Karpas-422 (cell line): ENCODE results near the gene PCYT2. TPM values are rescaled to one million over a fixed set of nuclear protein-coding genes. Genes with fewer than 3 reads are reported as not detected.
A peak's percentile ranks its signal among the peaks of the same experiment; 100 is the strongest.

Experiments
- DNase-seq: peaks from one replicate; pipeline ENCODE4 v3.0.0-alpha.2; 2015
- H2AFZ ChIP-seq: fragments of 200-600 bp; sonication (generic); 2 replicates; pipeline ENCODE4 v1.6.1; 2014; ENCODE audit warnings: antibody characterized with exemption, low read length, mixed read lengths
- H3K27ac ChIP-seq: fragments of 200-600 bp; sonication (generic); 2 replicates; pipeline ENCODE4 v1.5.1; 2014; ENCODE audit warnings: mild to moderate bottlenecking, low read length, moderate library complexity
- H3K27me3 ChIP-seq: fragments of 200-600 bp; sonication (generic); 2 replicates; pipeline ENCODE4 v1.6.1; 2014; ENCODE audit warnings: low read length, mixed read lengths
- H3K36me3 ChIP-seq: fragments of 200-600 bp; sonication (generic); 2 replicates; pipeline ENCODE4 v1.6.1; 2014; ENCODE audit warnings: low read length, mixed read lengths; ENCODE audit not compliant: insufficient read depth
- H3K4me1 ChIP-seq: fragments of 200-600 bp; sonication (generic); 2 replicates; pipeline ENCODE4 v1.6.1; 2014; ENCODE audit warnings: mild to moderate bottlenecking, low read length, mixed read lengths
- H3K4me2 ChIP-seq: fragments of 200-600 bp; sonication (generic); 2 replicates; pipeline ENCODE4 v1.6.1; 2014; ENCODE audit warnings: low read length, low read depth, mild to moderate bottlenecking; ENCODE audit not compliant: poor library complexity, severe bottlenecking
- H3K4me3 ChIP-seq: fragments of 200-600 bp; sonication (generic); 2 replicates; pipeline ENCODE4 v1.5.1; 2014; ENCODE audit warnings: mild to moderate bottlenecking, antibody characterized with exemption, low read length, mixed read lengths
- H3K79me2 ChIP-seq: fragments of 200-600 bp; sonication (generic); 2 replicates; pipeline ENCODE4 v1.6.1; 2014; ENCODE audit warnings: mild to moderate bottlenecking, low read length, mixed read lengths
- H3K9ac ChIP-seq: fragments of 200-600 bp; sonication (generic); 2 replicates; pipeline ENCODE4 v1.6.0; 2014; ENCODE audit warnings: low read length
- H3K9me2 ChIP-seq: fragments of 200-600 bp; sonication (generic), shearing (Covaris generic); replicated peaks from 2 replicates; pipeline ENCODE4 v1.6.0; 2014; ENCODE audit warnings: mild to moderate bottlenecking, low read length, moderate library complexity; ENCODE audit not compliant: insufficient read depth
- H3K9me3 ChIP-seq: fragments of 300-700, 200-600 bp; sonication (generic); 2 replicates; pipeline ENCODE4 v1.6.1; 2014; ENCODE audit warnings: low read length, mixed read lengths
- H4K20me1 ChIP-seq: fragments of 200-600 bp; sonication (generic); 2 replicates; pipeline ENCODE4 v1.6.1; 2014; ENCODE audit warnings: mild to moderate bottlenecking, antibody characterized with exemption, low read length, low read depth; ENCODE audit not compliant: insufficient read depth
- total RNA-seq: library from RNA; depleted of rRNA; stranded (reverse); fragments of >200 nt; shearing (Covaris generic); gene quantifications from 2 replicates; pipeline ENCODE4 v1.2.3, GENCODE V29; 2014; ENCODE audit warnings: low replicate concordance

The PCYT2 gene
- total RNA-seq, 1 experiment from 2014 or later: 20.9 TPM

DNA sequence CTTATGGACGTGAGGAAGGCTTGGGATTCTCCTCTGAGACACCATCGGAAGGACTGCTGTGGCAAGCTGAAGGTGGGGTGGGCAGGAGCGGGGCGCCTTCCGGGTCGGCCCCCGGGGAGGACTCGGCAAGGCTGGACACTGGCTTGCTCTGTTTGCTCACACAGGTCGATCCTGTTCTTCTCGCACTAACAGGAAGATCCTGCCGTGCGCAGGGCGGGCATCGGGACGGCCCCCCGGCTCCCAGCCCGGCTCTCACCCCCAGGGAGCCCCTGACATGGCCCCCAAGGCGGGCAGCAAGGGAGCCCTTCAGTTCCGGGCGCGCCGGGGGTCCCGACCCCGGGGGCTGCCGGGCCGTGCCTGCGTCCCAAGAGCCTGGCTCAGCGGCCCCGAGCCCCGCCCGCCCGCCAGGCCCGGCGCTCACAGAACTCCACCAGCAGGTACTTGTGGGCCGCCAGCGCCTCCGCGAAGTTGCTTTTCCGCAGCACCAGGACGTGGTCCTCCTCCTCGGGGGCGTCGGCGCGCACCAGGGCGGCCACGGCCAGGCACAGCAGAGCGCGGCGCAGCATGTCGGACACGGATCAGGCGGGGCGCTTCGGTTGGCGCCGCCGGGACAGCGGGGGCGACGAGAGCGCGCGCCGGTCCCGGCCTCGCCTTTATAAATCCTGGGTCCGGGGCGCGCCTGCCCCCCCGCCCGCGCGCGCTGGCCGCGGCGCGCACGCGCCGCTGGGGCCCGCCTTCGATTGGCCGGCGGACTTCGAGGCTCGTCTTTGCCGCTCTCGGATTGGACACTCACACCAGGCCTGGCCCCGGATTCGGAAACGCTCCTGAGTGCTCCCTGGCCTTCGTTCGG lies 51.1 kb downstream of the PCYT2 start, which contains the start of gene P4HB:
Gene P4HB (minus strand): TSS at position 630 of the 850 bp plus-strand sequence. CDS start 64 bp downstream, at position 566.
- Histone ChIP-seq H3K4me3 (peak within 1 kb of the TSS; percentile 97), H3K9ac (peak within 1 kb of the TSS; percentile 98), H3K9me3 (no peaks in the 10 kb centered on the region), H3K27ac (peak within 1 kb of the TSS; percentile 69), H3K4me2 (peak within 1 kb of the TSS; percentile 91), H4K20me1 (peaks cover 19% of the 10 kb centered on the region), H3K36me3 (peaks cover 30% of the 10 kb centered on the region; the same call in 1 of the 2 replicates), H3K79me2 (peaks cover 60% of the 10 kb centered on the region), H3K9me2 (no peaks in the 10 kb centered on the region), H3K4me1 (peaks cover 30% of the 10 kb centered on the region), H2AFZ (no peak within 1 kb of the TSS), H3K27me3 (no peaks in the 10 kb centered on the region)
- no peak for DNase-seq

DNA sequence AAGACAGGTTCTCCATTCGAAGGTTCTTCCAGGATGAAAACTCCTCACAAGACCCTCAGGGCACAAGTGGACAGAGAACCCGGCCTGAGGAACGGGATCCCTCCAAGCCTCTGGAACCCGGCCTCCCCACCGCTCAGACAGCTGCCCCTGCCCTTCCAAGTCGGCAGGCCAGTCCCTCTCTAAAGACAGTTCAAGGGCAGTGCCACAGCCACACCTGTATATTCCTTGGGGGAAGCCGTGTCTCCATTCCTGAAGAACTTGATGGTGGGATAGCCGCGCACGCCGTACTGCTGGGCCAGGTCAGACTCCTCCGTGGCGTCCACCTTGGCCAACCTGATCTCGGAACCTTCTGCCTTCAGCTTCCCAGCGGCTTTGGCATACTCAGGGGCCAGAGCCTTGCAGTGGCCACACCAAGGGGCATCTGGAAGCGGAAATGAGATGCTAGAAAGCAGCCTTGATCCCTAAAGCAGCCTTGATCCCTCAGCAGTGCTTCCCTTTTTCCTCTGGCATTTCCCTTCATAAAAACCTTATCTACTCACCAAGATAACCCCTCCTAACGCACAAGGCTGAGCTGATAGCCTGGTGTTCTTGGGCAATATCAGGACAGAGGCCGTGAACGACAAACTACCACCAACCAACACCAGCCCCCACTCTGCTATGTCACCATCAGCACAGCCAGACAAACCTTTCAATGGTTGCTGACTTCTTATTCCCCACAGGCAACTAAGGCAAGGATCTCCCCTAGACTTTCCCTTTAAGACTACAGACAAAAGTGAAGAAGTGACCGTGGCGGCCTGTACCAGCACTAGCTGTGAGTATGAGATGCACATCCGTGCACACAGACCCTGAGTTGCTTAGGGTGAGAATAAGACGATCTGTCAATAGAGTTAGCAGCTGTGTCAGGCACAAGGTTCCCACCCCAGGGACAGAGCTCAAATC lies 52.0 kb downstream of the PCYT2 start:
- no peaks in the 10 kb centered on the region for H3K9me2 ChIP-seq
- H3K9me3 ChIP-seq: no peaks in the 10 kb centered on the region
- no peak overlapping the region for H2AFZ ChIP-seq
- peak overlapping the region; percentile 7; the same call in 1 of the 2 replicates for H3K27ac ChIP-seq
- peak overlapping the region; percentile 98 for H3K9ac ChIP-seq
- peaks cover 30% of the 10 kb centered on the region for H3K4me1 ChIP-seq
- peak overlapping the region; percentile 81 for H3K4me2 ChIP-seq
- no peaks in the 10 kb centered on the region for H3K27me3 ChIP-seq
- H4K20me1 ChIP-seq: peaks cover 19% of the 10 kb centered on the region
- H3K79me2 ChIP-seq: peaks cover 58% of the 10 kb centered on the region
- DNase-seq: no peak
- peaks cover 39% of the 10 kb centered on the region; the same call in 1 of the 2 replicates for H3K36me3 ChIP-seq
- peak overlapping the region; percentile 85 for H3K4me3 ChIP-seq

DNA sequence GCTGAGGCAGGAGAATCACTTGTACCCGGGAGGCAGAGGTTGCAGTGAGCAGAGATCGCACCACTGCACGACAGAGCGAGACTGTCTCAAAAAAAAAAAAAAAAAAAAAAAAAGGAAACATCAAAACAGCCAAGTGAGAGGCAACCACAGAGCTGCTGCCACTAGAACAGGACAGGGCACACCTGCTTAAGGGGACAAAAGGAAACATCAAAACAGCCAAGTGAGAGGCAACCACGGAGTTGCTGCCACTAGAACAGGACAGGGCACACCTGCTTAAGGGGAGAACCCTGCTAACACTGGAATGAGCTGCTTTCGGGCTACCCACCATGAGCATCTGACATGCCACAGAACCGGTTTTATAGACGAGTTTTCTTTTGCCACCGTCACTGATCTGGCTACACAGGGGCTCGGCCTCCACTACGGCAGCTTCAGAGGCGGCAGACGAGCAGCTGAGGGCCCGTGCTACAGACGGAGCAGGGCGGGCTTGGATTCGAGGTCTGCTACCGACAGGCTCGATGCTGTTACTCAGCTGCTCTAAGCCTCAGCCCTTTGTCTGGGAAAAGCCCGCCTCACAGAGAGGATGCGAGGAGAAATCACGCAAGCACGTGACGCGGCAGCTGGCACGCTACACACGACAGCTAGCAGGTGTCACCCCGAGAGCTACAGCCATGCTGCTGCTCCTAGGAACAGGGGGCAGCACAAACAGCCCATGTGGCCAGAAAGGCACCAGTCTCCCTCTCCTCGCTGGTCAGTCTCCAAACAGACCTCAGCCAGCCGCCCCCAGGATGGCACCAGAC lies 52.8 kb downstream of the PCYT2 start:
- Histone ChIP-seq H2AFZ (no peak overlapping the region), H3K27me3 (no peaks in the 10 kb centered on the region), H3K27ac (no peak overlapping the region), H3K9me2 (no peaks in the 10 kb centered on the region), H3K4me3 (peak overlapping the region; percentile 85; the same call in 1 of the 2 replicates), H4K20me1 (peaks cover 19% of the 10 kb centered on the region), H3K9me3 (no peaks in the 10 kb centered on the region), H3K79me2 (peaks cover 54% of the 10 kb centered on the region), H3K4me2 (peak overlapping the region; percentile 81), H3K36me3 (peaks cover 38% of the 10 kb centered on the region), H3K4me1 (peaks cover 28% of the 10 kb centered on the region), H3K9ac (peak overlapping the region; percentile 98; the same call in 1 of the 2 replicates)
- no peak for DNase-seq

DNA sequence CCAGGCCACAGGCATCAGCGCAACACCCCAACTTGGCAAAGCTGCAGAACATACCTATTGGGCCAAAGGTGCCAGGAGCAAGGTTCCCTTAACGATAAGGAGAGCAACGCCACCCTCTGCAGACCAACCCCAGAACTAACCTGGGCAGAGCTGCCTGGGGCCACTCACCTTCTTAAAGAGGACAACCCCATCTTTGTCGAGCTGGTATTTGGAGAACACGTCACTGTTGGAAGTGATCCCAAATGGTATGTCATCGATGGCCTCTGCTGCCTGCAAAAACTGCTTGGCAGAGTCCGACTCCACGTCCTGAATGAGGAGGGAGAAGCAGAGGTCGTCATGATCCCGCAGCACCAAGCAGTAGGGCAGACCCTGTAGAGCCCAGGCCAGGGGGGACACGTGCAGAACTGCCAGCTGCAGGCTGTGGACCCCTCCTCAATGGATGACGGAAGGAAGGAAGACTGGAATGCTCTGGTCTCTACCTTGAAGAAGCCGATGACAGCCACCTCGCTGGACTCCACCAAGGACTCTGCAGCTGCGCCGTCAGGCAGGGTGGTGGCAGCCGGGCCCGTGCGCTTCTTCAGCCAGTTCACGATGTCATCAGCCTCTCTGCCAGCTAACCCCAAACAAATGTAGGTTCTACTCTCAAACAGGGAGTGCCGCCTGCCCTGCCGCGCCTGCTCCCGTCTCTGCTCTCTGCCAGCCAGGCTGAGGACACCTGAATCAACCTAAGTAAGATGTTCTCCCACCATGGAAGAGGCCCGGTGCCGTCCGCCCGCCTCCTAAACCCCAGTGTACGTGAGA lies 56.0 kb downstream of the PCYT2 start:
- Histone ChIP-seq H3K9me2 (no peaks in the 10 kb centered on the region), H3K79me2 (peaks cover 29% of the 10 kb centered on the region), H3K4me1 (peaks cover 12% of the 10 kb centered on the region), H3K4me2 (no peak overlapping the region), H3K36me3 (peaks cover 42% of the 10 kb centered on the region), H3K27ac (no peak overlapping the region), H2AFZ (no peak overlapping the region), H3K9me3 (no peaks in the 10 kb centered on the region), H4K20me1 (peaks cover 19% of the 10 kb centered on the region), H3K4me3 (no peak overlapping the region), H3K27me3 (no peaks in the 10 kb centered on the region), H3K9ac (no peak overlapping the region)
- peak; percentile 61 for DNase-seq

DNA sequence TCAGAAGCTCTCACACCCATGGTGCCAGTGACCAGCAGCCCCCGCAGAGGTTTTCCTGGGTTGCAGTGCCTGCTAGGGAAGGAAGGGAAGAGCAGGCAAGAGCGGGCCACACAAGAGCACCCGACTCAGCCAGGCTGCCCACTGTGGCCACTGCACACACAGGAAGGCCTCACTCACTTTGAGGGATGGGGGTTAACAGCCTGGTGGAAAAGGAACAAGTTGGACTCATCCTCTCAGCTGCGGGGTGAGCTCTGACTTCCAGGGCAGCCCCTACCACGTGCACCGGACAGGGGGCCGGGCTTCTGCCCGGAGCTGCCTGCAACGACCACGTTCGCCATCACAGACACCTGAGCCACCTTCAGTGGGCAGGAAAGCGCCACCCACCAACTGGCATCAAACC lies 59.0 kb downstream of the PCYT2 start:
- Histone ChIP-seq H4K20me1 (no peaks in the 10 kb centered on the region), H3K36me3 (peaks cover 26% of the 10 kb centered on the region), H3K4me1 (no peaks in the 10 kb centered on the region), H3K79me2 (peaks cover under 1% of the 10 kb centered on the region), H3K9me3 (no peaks in the 10 kb centered on the region), H3K27ac (no peak overlapping the region), H3K9ac (no peak overlapping the region), H2AFZ (no peak overlapping the region), H3K4me3 (no peak overlapping the region), H3K4me2 (no peak overlapping the region), H3K9me2 (no peaks in the 10 kb centered on the region), H3K27me3 (no peaks in the 10 kb centered on the region)
- DNase-seq: no peak

DNA sequence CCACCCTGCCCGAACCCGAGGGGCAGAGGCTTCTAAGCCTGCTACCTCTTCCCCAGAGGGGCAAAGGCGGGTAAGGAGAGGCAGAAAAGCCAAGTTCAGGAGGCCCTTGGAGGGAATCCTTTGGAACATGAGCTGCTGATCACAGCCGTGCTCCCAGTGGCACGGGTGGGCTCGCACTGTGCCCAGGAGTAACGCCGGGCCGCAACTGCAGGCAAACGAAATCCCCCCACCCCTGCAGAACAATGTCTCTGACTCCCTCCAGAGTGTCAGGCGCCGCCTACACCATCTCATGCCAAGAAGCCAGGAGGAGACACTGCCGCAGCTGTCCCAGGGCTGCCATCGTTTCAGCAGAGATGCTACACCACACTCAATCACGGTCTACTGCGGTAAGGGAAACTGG lies 59.8 kb downstream of the PCYT2 start:
- Histone ChIP-seq H3K9me2 (no peaks in the 10 kb centered on the region), H3K4me1 (no peaks in the 10 kb centered on the region), H3K79me2 (no peaks in the 10 kb centered on the region; the same call in 1 of the 2 replicates), H3K27me3 (no peaks in the 10 kb centered on the region), H4K20me1 (no peaks in the 10 kb centered on the region), H2AFZ (no peak overlapping the region), H3K9me3 (no peaks in the 10 kb centered on the region), H3K9ac (no peak overlapping the region), H3K4me2 (no peak overlapping the region), H3K36me3 (peaks cover 26% of the 10 kb centered on the region), H3K4me3 (no peak overlapping the region), H3K27ac (no peak overlapping the region)
- DNase-seq: no peak
